GM23338 (cell line): ENCODE measurements around the gene AMPH. TPM values are rescaled to one million over a fixed set of nuclear protein-coding genes. Genes with fewer than 3 reads are reported as not detected.

Source experiments
- ATAC-seq: fragments of 200-7000 bp; cut with Tn5 transposase; 3 replicates; pipeline ENCODE4 v1.9.1; 2020
- DNase-seq: peaks from one replicate; pipeline ENCODE4 v3.0.0-alpha.2; 2015; ENCODE audit warnings: low spot score
- H2AFZ ChIP-seq: fragments of 200-600 bp; sonication (generic); 2 replicates; pipeline ENCODE4 v1.8.0; 2016; ENCODE audit warnings: antibody characterized with exemption, mild to moderate bottlenecking, moderate library complexity
- H3F3A ChIP-seq: fragments of 200-600 bp; sonication (generic); replicated peaks from 2 replicates; pipeline ENCODE4 v1.8.0; 2017; ENCODE audit warnings: antibody characterized with exemption, mixed run types, low read depth
- H3K27ac ChIP-seq: fragments of 200-600 bp; sonication (generic); 2 replicates; pipeline ENCODE4 v1.6.1; 2016; ENCODE audit warnings: low read depth
- H3K27me3 ChIP-seq: fragments of 200-600 bp; sonication (generic); 2 replicates; pipeline ENCODE4 v1.8.0; 2016; ENCODE audit warnings: mild to moderate bottlenecking, mixed run types, moderate library complexity; ENCODE audit not compliant: insufficient read depth
- H3K36me3 ChIP-seq: fragments of 200-600 bp; sonication (generic); 2 replicates; pipeline ENCODE4 v1.8.0; 2016; ENCODE audit warnings: mild to moderate bottlenecking; ENCODE audit not compliant: insufficient read depth
- H3K4me1 ChIP-seq: fragments of 200-600 bp; sonication (generic); 2 replicates; pipeline ENCODE4 v1.8.0; 2016; ENCODE audit warnings: mild to moderate bottlenecking, moderate library complexity; ENCODE audit not compliant: insufficient read depth
- H3K4me2 ChIP-seq: fragments of 200-600 bp; sonication (generic); 2 replicates; pipeline ENCODE4 v1.7.1; 2017; ENCODE audit warnings: mixed run types
- H3K4me3 ChIP-seq: fragments of 200-600 bp; sonication (generic); 2 replicates; pipeline ENCODE4 v1.6.1; 2016; ENCODE audit warnings: mixed run types
- H3K79me2 ChIP-seq: fragments of 200-600 bp; sonication (generic); replicated peaks from 2 replicates; pipeline ENCODE4 v1.8.0; 2017; ENCODE audit warnings: mild to moderate bottlenecking; ENCODE audit not compliant: insufficient read depth
- H3K9me2 ChIP-seq: fragments of 200-600 bp; sonication (generic); 2 replicates; pipeline ENCODE4 v1.8.0; 2017; ENCODE audit not compliant: insufficient read depth
- H4K20me1 ChIP-seq: fragments of 200-600 bp; sonication (generic); replicated peaks from 2 replicates; pipeline ENCODE4 v1.8.0; 2017; ENCODE audit warnings: mild to moderate bottlenecking; ENCODE audit not compliant: insufficient read depth
- H3K27ac Mint-ChIP-seq: 2 replicates; pipeline ENCODE4 v1.8.0; 2020; ENCODE audit warnings: inconsistent platforms, mild to moderate bottlenecking, moderate library complexity, mixed read lengths
- H3K27me3 Mint-ChIP-seq: 3 replicates; pipeline ENCODE4 v1.8.0; 2022; ENCODE audit warnings: low read depth, mild to moderate bottlenecking, moderate library complexity, mixed read lengths, inconsistent platforms; ENCODE audit not compliant: insufficient read depth, poor library complexity
- H3K36me3 Mint-ChIP-seq: 3 replicates; pipeline ENCODE4 v1.8.0; 2021; ENCODE audit warnings: low read depth, mild to moderate bottlenecking, inconsistent platforms, moderate library complexity, mixed read lengths
- H3K4me1 Mint-ChIP-seq: 3 replicates; pipeline ENCODE4 v1.8.0; 2020; ENCODE audit warnings: mild to moderate bottlenecking, inconsistent platforms, mixed read lengths
- H3K4me3 Mint-ChIP-seq: 3 replicates; pipeline ENCODE4 v1.8.0; 2021; ENCODE audit warnings: moderate library complexity, mild to moderate bottlenecking, inconsistent platforms, mixed read lengths
- H3K9me3 Mint-ChIP-seq: 3 replicates; pipeline ENCODE4 v1.8.0; 2020; ENCODE audit warnings: moderate library complexity, mild to moderate bottlenecking, inconsistent platforms, mixed read lengths
- CREB1 ChIP-seq: fragments of 250-450 bp; sonication (Bioruptor Pico); IDR thresholded peaks from 2 replicates; pipeline ENCODE4 v1.5.0; 2020; ENCODE audit warnings: low read depth, mild to moderate bottlenecking, moderate library complexity
- EZH2 ChIP-seq: fragments of 200-600 bp; sonication (generic); IDR thresholded peaks from one replicate; pipeline ENCODE4 v1.8.0; 2017; ENCODE audit warnings: antibody characterized with exemption, mild to moderate bottlenecking, low read depth; ENCODE audit not compliant: unreplicated experiment
- EZH2phosphoT487 ChIP-seq: fragments of 200-600 bp; sonication (generic); IDR thresholded peaks from one replicate; pipeline ENCODE4 v1.8.1; 2018; ENCODE audit warnings: antibody characterized with exemption; ENCODE audit not compliant: unreplicated experiment
- JUNB ChIP-seq: IDR thresholded peaks from one replicate; pipeline ENCODE4 v1.6.1; 2016; ENCODE audit warnings: antibody characterized with exemption; ENCODE audit not compliant: unreplicated experiment
- NANOG ChIP-seq: IDR thresholded peaks from 2 replicates; pipeline ENCODE4 v1.6.1; 2016; ENCODE audit warnings: antibody characterized with exemption, borderline replicate concordance
- POLR2AphosphoS5 ChIP-seq: IDR thresholded peaks from 2 replicates; pipeline ENCODE4 v1.6.1; 2016; ENCODE audit warnings: antibody characterized with exemption, low read depth
- STAT1 ChIP-seq: IDR thresholded peaks from one replicate; pipeline ENCODE4 v1.6.1; 2016; ENCODE audit warnings: antibody characterized with exemption; ENCODE audit not compliant: unreplicated experiment
- ZNF114 ChIP-seq: fragments of 250-450 bp; sonication (Bioruptor Pico); IDR thresholded peaks from 2 replicates; pipeline ENCODE4 v1.5.0; 2020; ENCODE audit warnings: mild to moderate bottlenecking, moderate library complexity
- ZNF331 ChIP-seq: fragments of 250-450 bp; sonication (Bioruptor Pico); IDR thresholded peaks from 2 replicates; pipeline ENCODE4 v1.5.0; 2020; ENCODE audit warnings: low read depth, mild to moderate bottlenecking, moderate library complexity
- polyA plus RNA-seq: library from polyadenylated mRNA; unstranded; fragments of >200 nt; fragmentation: Nextera tagmentation; extraction: Ambion mirVana; gene quantifications from 2 replicates; pipeline ENCODE4 v1.2.1, GENCODE V29; 2016
- total RNA-seq: library from RNA; depleted of rRNA; stranded (reverse); fragments of >200 nt; shearing (Covaris generic); gene quantifications from 2 replicates; pipeline ENCODE4 v1.2.3, GENCODE V29; 2014
- TF ChIP-seq, protein P1 (sequence below): fragments of 250-450 bp; sonication (Bioruptor Pico); IDR thresholded peaks from 2 replicates; pipeline ENCODE4 v1.5.0; 2020; ENCODE audit warnings: mild to moderate bottlenecking, moderate library complexity
- TF ChIP-seq, protein P2 (sequence below): IDR thresholded peaks from 2 replicates; pipeline ENCODE4 v1.6.1; 2016; ENCODE audit warnings: antibody characterized with exemption
- TF ChIP-seq, protein P3 (sequence below): IDR thresholded peaks from one replicate; pipeline ENCODE4 v1.6.1; 2018; ENCODE audit warnings: antibody characterized with exemption; ENCODE audit not compliant: unreplicated experiment
- TF ChIP-seq, protein P4 (sequence below), 2 experiments: fragments of 200-600 bp in 1 of 2; sonication (generic) in 1 of 2; conservative IDR thresholded peaks; 2 replicates each; pipeline versions ENCODE4 v1.5.1 to v1.6.1; 2016 to 2017; ENCODE audit warnings: antibody characterized with exemption in 2 of 2, low read depth in 2 of 2, mild to moderate bottlenecking in 2 of 2, moderate library complexity in 1 of 2

Gene AMPH
- total and polyA plus RNA-seq, 2 experiments from 2014 or later, result 4.8 to 10.2 TPM

DNA sequence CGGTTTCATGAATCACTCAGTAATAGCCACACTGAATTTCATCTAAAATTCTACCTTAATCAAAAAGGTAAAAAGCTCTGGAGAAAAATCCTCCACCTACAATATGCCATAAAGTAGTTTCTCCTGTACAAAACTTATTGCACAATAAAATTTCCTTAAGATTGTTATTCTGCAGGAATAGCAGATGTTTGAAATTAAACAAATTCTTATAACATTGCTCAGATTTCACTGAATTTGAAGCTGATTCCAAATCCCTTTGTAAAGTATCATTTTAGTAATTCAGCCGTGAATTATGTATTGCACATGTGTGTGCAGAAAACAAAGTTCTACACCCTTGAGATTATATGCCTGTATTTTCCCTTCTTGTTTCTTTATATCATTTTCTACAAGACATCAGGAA lies 123.8 kb downstream of the AMPH start (continued):
- TF ChIP-seq, protein P1, sequence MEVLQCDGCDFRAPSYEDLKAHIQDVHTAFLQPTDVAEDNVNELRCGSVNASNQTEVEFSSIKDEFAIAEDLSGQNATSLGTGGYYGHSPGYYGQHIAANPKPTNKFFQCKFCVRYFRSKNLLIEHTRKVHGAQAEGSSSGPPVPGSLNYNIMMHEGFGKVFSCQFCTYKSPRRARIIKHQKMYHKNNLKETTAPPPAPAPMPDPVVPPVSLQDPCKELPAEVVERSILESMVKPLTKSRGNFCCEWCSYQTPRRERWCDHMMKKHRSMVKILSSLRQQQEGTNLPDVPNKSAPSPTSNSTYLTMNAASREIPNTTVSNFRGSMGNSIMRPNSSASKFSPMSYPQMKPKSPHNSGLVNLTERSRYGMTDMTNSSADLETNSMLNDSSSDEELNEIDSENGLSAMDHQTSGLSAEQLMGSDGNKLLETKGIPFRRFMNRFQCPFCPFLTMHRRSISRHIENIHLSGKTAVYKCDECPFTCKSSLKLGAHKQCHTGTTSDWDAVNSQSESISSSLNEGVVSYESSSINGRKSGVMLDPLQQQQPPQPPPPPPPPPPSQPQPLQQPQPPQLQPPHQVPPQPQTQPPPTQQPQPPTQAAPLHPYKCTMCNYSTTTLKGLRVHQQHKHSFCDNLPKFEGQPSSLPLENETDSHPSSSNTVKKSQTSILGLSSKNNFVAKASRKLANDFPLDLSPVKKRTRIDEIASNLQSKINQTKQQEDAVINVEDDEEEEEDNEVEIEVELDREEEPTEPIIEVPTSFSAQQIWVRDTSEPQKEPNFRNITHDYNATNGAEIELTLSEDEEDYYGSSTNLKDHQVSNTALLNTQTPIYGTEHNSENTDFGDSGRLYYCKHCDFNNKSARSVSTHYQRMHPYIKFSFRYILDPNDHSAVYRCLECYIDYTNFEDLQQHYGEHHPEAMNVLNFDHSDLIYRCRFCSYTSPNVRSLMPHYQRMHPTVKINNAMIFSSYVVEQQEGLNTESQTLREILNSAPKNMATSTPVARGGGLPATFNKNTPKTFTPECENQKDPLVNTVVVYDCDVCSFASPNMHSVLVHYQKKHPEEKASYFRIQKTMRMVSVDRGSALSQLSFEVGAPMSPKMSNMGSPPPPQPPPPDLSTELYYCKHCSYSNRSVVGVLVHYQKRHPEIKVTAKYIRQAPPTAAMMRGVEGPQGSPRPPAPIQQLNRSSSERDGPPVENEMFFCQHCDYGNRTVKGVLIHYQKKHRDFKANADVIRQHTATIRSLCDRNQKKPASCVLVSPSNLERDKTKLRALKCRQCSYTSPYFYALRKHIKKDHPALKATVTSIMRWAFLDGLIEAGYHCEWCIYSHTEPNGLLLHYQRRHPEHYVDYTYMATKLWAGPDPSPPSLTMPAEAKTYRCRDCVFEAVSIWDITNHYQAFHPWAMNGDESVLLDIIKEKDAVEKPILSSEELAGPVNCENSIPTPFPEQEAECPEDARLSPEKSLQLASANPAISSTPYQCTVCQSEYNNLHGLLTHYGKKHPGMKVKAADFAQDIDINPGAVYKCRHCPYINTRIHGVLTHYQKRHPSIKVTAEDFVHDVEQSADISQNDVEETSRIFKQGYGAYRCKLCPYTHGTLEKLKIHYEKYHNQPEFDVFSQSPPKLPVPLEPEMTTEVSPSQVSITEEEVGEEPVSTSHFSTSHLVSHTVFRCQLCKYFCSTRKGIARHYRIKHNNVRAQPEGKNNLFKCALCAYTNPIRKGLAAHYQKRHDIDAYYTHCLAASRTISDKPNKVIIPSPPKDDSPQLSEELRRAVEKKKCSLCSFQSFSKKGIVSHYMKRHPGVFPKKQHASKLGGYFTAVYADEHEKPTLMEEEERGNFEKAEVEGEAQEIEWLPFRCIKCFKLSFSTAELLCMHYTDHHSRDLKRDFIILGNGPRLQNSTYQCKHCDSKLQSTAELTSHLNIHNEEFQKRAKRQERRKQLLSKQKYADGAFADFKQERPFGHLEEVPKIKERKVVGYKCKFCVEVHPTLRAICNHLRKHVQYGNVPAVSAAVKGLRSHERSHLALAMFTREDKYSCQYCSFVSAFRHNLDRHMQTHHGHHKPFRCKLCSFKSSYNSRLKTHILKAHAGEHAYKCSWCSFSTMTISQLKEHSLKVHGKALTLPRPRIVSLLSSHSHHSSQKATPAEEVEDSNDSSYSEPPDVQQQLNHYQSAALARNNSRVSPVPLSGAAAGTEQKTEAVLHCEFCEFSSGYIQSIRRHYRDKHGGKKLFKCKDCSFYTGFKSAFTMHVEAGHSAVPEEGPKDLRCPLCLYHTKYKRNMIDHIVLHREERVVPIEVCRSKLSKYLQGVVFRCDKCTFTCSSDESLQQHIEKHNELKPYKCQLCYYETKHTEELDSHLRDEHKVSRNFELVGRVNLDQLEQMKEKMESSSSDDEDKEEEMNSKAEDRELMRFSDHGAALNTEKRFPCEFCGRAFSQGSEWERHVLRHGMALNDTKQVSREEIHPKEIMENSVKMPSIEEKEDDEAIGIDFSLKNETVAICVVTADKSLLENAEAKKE (CRISPR knock-in tag), result no peak
- TF ChIP-seq CREB1 (CRISPR knock-in tag) (no peak), NANOG (no peak), EZH2 (no peak), POLR2AphosphoS5 (no peak), ZNF331 (CRISPR knock-in tag) (no peak), ZNF114 (CRISPR knock-in tag) (no peak)
- TF ChIP-seq, protein P2, sequence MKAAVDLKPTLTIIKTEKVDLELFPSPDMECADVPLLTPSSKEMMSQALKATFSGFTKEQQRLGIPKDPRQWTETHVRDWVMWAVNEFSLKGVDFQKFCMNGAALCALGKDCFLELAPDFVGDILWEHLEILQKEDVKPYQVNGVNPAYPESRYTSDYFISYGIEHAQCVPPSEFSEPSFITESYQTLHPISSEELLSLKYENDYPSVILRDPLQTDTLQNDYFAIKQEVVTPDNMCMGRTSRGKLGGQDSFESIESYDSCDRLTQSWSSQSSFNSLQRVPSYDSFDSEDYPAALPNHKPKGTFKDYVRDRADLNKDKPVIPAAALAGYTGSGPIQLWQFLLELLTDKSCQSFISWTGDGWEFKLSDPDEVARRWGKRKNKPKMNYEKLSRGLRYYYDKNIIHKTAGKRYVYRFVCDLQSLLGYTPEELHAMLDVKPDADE, result no peak

DNA sequence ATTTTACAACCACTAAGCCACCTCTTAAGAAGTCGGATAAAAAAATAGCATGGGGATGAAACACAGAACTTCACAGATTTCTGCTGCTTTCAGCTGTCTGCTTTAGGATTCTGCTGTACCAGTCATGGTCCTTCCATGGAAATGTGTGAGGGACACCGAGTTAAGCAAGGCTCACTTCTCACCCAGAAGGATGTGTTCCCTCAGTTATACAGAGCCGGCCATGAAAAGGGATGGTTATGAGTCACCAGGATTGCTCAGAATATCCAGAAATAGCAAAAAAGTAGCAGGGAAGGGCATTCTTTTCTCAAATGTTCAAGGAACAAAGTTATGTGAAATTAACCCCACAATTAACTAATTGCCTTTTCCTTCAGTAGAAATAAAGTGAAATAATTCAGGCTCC lies 124.4 kb downstream of the AMPH start:
- Histone ChIP-seq H3K4me2 (no peak overlapping the region), H3K27me3 (no peaks in the 10 kb centered on the region), H3K9me2 (0 out of 2 replicates have a peak, but pooled peaks cover 10% of the 10 kb centered on the region), H3K4me3 (no peak overlapping the region), H3K79me2 (no peaks in the 10 kb centered on the region), H3F3A (no peaks in the 10 kb centered on the region), H3K27ac (no peak overlapping the region), H2AFZ (no peak overlapping the region), H4K20me1 (no peaks in the 10 kb centered on the region), H3K36me3 (no peaks in the 10 kb centered on the region), H3K4me1 (no peaks in the 10 kb centered on the region)
- ATAC-seq, result no peak
- no peak for TF ChIP-seq POLR2AphosphoS5
- TF ChIP-seq, protein P3, sequence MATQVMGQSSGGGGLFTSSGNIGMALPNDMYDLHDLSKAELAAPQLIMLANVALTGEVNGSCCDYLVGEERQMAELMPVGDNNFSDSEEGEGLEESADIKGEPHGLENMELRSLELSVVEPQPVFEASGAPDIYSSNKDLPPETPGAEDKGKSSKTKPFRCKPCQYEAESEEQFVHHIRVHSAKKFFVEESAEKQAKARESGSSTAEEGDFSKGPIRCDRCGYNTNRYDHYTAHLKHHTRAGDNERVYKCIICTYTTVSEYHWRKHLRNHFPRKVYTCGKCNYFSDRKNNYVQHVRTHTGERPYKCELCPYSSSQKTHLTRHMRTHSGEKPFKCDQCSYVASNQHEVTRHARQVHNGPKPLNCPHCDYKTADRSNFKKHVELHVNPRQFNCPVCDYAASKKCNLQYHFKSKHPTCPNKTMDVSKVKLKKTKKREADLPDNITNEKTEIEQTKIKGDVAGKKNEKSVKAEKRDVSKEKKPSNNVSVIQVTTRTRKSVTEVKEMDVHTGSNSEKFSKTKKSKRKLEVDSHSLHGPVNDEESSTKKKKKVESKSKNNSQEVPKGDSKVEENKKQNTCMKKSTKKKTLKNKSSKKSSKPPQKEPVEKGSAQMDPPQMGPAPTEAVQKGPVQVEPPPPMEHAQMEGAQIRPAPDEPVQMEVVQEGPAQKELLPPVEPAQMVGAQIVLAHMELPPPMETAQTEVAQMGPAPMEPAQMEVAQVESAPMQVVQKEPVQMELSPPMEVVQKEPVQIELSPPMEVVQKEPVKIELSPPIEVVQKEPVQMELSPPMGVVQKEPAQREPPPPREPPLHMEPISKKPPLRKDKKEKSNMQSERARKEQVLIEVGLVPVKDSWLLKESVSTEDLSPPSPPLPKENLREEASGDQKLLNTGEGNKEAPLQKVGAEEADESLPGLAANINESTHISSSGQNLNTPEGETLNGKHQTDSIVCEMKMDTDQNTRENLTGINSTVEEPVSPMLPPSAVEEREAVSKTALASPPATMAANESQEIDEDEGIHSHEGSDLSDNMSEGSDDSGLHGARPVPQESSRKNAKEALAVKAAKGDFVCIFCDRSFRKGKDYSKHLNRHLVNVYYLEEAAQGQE, result no peak
- TF ChIP-seq, protein P4, sequence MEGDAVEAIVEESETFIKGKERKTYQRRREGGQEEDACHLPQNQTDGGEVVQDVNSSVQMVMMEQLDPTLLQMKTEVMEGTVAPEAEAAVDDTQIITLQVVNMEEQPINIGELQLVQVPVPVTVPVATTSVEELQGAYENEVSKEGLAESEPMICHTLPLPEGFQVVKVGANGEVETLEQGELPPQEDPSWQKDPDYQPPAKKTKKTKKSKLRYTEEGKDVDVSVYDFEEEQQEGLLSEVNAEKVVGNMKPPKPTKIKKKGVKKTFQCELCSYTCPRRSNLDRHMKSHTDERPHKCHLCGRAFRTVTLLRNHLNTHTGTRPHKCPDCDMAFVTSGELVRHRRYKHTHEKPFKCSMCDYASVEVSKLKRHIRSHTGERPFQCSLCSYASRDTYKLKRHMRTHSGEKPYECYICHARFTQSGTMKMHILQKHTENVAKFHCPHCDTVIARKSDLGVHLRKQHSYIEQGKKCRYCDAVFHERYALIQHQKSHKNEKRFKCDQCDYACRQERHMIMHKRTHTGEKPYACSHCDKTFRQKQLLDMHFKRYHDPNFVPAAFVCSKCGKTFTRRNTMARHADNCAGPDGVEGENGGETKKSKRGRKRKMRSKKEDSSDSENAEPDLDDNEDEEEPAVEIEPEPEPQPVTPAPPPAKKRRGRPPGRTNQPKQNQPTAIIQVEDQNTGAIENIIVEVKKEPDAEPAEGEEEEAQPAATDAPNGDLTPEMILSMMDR (conservative IDR thresholded peaks at IDR 0.05; ENCODE audit: low read depth in 2 of 2), result no peak
- TF ChIP-seq JUNB, result no peak
- no peak for TF ChIP-seq EZH2phosphoT487
- no peak for TF ChIP-seq CREB1 (CRISPR knock-in tag)
- TF ChIP-seq STAT1, result no peak
- DNase-seq, result no peak
- Mint-ChIP-seq H3K9me3 (no peaks in the 10 kb centered on the region), H3K4me1 (no peaks in the 10 kb centered on the region), H3K36me3 (no peaks in the 10 kb centered on the region), H3K4me3 (no peak overlapping the region), H3K27ac (no peak overlapping the region), H3K27me3 (no peaks in the 10 kb centered on the region)
